ENCODE data around the gene DLGAP1. TPM values are rescaled to one million over a fixed set of nuclear protein-coding genes. Genes with fewer than 3 reads are reported as not detected.

The DLGAP1 gene
- total RNA-seq, 1 experiment from 2014 or later = 23.2 TPM

DNA sequence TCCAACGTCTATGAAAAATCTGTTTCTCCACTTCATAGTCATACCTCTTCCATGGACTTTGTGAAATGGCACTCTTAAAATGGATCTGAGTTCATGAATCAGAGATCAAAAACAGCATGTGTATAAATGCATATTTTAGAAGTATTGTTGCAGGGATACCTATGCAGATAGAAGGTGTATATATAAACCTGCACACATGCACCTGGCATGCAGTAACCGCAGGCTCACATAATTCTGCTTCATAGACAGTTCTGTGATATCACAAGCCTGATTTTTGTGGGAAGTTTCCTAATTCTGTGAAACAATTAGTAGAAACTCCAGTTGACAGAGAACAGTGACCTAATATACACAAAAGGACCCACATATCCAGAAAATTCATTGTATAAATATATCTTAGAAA lies 583.4 kb downstream of the DLGAP1 start:
- Mint-ChIP-seq H3K27ac (no peak overlapping the region), H3K4me1 (peaks cover 25 to 37% of the 10 kb centered on the region in 2 experiments), H3K27me3 (ENCODE audit: low read depth) (no peaks in the 10 kb centered on the region), H3K4me3 (no peak overlapping the region), H3K36me3 (ENCODE audit: insufficient read depth in 1 of 3, low read depth in 3 of 3) (no peaks in the 10 kb centered on the region), H3K9me3 (no peaks in the 10 kb centered on the region)
- H3K18ac ChIP-seq (ENCODE audit: insufficient read length, low read depth, low read length) = no peak overlapping the region
- H4K5ac ChIP-seq (ENCODE audit: insufficient read length, low read depth, low read length) = no peak overlapping the region
- H4K91ac ChIP-seq (ENCODE audit: insufficient read length, low read depth, low read length) = no peak overlapping the region
- no peak overlapping the region for H2BK120ac ChIP-seq (ENCODE audit: low read depth, low read length, poor library complexity, severe bottlenecking)
- DNase-seq = no peak
- H4K8ac ChIP-seq (replicated peaks; ENCODE audit: insufficient read length, low read depth, low read length) = no peak overlapping the region
- H2BK12ac ChIP-seq (ENCODE audit: insufficient read length, low read depth, low read length) = no peak overlapping the region
- no peaks in the 10 kb centered on the region for H3K23me2 ChIP-seq (ENCODE audit: insufficient read length, low read depth, low read length, poor library complexity, severe bottlenecking)
- H3K56ac ChIP-seq (ENCODE audit: insufficient read length, low read depth, low read length) = no peak overlapping the region
- H3K4me2 ChIP-seq (ENCODE audit: insufficient read depth, insufficient read length, low read length) = no peak overlapping the region
- no peaks in the 10 kb centered on the region for H3K27me3 ChIP-seq (ENCODE audit: insufficient read depth, low read length)
- H4K20me1 ChIP-seq (ENCODE audit: control insufficient read depth, insufficient read depth, insufficient read length) = no peaks in the 10 kb centered on the region
- no peak overlapping the region for H2AK5ac ChIP-seq (ENCODE audit: insufficient read length, low read length)
- TF ChIP-seq, protein P1, sequence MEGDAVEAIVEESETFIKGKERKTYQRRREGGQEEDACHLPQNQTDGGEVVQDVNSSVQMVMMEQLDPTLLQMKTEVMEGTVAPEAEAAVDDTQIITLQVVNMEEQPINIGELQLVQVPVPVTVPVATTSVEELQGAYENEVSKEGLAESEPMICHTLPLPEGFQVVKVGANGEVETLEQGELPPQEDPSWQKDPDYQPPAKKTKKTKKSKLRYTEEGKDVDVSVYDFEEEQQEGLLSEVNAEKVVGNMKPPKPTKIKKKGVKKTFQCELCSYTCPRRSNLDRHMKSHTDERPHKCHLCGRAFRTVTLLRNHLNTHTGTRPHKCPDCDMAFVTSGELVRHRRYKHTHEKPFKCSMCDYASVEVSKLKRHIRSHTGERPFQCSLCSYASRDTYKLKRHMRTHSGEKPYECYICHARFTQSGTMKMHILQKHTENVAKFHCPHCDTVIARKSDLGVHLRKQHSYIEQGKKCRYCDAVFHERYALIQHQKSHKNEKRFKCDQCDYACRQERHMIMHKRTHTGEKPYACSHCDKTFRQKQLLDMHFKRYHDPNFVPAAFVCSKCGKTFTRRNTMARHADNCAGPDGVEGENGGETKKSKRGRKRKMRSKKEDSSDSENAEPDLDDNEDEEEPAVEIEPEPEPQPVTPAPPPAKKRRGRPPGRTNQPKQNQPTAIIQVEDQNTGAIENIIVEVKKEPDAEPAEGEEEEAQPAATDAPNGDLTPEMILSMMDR (conservative IDR thresholded peaks at IDR 0.05) = no peak
- no peak overlapping the region for H2BK15ac ChIP-seq (ENCODE audit: low read depth, low read length)
- no peak overlapping the region for H2BK5ac ChIP-seq (ENCODE audit: insufficient read length, low read length)
- H2AFZ ChIP-seq (ENCODE audit: low read length) = no peak overlapping the region
- no peak overlapping the region for H3K27ac ChIP-seq (ENCODE audit: insufficient read length, low read depth, low read length)
- H3K23ac ChIP-seq (ENCODE audit: insufficient read length, low read depth, low read length) = no peak overlapping the region
- no peak overlapping the region for H3K14ac ChIP-seq (ENCODE audit: insufficient read depth, low read length)
- no peaks in the 10 kb centered on the region for H3K79me1 ChIP-seq (ENCODE audit: insufficient read depth, low read depth, low read length, poor library complexity, severe bottlenecking)
- no CpG with 5 or more reads among the region's 2 CpGs for WGBS (ENCODE audit: extremely low coverage, insufficient read length, low lambda C conversion rate)
- H2BK20ac ChIP-seq (ENCODE audit: low read depth, low read length, poor library complexity, severe bottlenecking) = no peak overlapping the region
- H3K79me2 ChIP-seq (ENCODE audit: insufficient read depth, low read length) = no peaks in the 10 kb centered on the region
- no peaks in the 10 kb centered on the region for H3K9me3 ChIP-seq (ENCODE audit: control insufficient read depth, low read depth, low read length)
- no peaks in the 10 kb centered on the region for H3K4me1 ChIP-seq (ENCODE audit: insufficient read depth, low read length)
- H3K4ac ChIP-seq (ENCODE audit: low read depth, low read length) = no peak overlapping the region
- no peak overlapping the region for H3K9ac ChIP-seq (ENCODE audit: extremely low read depth, insufficient read length, low read length)
- no peak overlapping the region for H3T11ph ChIP-seq (ENCODE audit: low read length)
